Ureter (tissue), 1 donor: ENCODE data around the gene NEB. TPM values are rescaled to one million over a fixed set of nuclear protein-coding genes. Genes with fewer than 3 reads are reported as not detected.

ENCODE experiments used
- DNase-seq: peaks from one replicate; pipeline ENCODE4 v3.0.0-alpha.2; 2020; ENCODE audit warnings: low spot score
- total RNA-seq: library from RNA; stranded (reverse); gene quantifications from one replicate; pipeline ENCODE4 v1.2.4, GENCODE V29; 2023
- donor health status: DM: yes; HTN: yes; CAD: no.

The NEB gene
- total RNA-seq, 1 donor from 2014 or later = 2.5 TPM

DNA sequence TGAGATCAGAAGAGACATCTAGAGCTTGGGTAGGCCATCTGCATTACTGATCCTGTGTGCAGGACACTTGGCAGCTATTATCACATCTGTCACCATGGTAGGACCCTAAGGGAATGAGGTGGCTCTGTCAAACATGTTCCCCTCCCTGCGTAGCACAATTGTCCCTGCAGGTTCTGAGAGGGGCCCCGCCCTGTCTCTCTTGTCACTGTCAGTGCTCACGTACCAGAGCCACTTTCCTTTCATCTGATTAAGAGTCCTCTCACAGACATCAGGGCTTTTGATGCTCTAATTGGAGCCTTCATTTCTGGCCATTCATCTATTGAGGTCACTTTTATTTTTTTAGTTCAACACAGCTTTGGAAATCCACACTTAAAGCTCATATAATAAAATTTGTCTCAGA is 38.5 kb downstream of the NEB start:
- no peak for DNase-seq

DNA sequence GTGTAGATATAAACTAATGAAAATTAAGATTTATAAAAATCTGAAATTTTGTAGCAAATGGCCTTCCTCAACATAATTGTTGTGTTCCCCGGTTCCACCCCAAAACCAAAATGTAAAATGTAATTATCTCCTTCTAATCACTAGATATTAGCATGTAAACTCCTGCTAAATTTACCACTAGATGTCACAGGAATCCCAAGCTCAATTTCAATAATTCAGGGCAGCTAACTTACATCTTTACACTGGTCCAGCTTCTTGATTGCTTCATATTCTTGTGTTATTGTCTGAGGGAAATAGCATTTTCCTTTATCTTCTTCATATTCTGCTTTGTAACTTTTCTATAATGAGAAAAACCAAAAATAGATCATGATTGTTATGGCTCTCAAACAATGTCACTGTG is 42.6 kb downstream of the NEB start:
- no peak for DNase-seq

DNA sequence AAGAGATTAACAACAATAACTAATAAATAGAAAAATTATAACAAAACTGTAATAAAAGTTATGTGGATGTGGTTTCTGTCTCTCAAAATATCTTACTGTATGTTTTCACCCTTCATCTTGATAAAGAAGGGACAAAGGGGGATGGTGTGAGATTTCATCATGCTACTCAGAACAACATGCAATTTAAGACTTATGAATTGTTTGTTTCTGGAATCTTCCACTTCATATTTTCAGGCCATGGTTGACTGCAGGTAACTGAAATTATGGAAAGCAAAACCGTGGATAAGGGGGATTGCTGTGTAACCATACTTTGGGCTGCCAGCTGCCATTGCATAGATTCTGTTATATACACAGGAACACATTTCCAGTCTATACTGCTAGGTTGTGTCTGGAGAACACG is 45.6 kb downstream of the NEB start:
- no peak for DNase-seq

DNA sequence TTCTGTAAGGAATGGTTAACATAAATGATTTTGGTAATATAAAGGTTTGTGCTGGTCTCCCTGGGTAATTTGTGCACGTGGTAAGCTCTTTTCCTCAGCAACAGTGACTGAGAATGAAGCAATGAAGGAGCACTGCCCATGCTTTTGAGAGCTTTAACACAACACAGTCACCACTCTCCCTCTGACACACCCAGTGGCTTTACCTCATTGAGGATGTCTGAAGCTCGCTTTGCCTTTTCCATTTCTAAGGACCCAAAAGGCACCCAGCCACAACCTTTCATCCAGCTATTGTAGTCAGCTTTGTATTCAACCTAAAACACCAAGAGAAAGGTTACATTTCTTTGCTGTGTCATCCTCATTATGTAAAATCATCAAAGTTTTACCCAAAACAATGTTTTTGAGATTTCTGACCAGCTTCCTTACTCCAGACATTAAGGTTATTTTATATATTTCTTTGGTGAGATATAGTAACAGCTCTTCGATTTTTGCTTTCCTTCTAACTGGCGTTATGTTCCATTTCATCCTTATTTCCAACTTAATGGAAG is 51.7 kb downstream of the NEB start:
- DNase-seq = no peak

DNA sequence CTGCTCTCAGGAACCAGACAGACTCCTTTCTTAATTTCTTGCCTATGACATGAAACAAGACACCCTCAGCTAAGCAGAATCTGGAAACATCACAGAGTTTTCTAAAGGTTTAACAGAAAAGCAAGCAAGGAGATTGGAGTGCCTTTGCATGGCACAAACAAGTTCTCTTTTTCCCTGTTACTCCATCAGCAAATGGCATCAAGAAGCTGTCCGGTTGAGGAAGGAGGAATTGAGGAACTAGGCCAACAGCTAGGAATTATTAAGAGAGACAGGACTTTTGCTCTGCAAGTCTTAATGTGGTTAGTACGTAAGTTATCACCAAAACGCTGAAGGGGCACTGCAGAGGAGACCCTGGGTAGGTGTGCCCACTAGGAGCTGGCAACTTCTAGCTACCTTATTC is 53.2 kb downstream of the NEB start:
- no peak for DNase-seq

DNA sequence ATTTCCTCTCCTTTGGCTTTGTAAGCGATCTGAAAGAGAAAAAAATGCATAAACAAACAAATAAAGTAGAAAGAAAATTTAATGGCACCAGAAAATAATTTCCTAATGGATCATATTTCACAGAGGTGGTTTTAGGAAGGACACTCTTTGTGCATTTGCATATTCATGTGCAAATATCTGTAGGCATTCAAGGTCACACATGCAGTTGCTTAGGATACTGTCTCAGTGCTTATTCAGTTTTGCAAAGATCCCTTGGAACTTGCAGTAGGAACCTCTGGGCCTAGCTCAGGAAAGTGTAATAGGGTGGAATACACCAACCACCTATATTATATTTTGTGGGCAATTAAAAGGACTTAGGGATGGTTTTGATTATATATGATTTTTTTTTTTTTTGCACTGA is 54.3 kb downstream of the NEB start:
- DNase-seq = no peak

DNA sequence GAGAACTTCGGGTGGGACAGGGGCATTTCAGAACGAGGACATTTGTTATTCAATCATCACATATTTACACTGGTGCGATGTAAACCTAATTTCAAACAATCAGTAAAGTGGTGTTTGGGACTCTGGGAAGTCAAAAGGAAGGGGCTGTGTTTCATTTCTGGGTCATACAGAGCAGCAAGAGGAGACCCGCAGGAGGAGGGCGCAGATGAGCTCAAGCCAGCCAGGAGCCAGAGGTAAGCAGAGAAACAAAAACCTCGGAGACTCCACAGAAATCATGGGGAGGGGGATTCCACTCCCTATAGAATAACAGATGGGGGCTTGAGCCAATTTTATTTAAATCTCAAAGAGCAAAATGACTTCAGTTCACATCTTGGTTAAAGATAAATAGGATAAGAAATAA is 55.4 kb downstream of the NEB start:
- no peak for DNase-seq

DNA sequence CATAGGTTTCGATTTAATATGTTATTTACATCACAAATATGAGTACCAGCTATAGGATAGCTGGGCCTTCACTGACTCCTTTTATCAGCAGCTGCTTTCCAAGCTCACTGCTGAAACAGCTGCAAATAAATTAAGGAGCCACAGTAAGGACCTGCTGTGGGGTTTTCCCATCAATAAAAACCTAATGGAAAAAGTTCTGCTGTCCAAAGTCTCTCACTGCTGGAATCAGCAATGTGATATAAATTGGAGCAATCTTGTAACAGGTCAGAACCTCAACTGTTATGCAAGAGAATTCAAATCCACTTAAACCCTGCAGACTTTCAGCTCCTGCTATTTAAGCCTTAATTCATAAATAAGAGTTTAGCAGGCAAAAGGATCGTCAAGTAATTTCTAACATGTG is 61.3 kb downstream of the NEB start:
- no peak for DNase-seq

DNA sequence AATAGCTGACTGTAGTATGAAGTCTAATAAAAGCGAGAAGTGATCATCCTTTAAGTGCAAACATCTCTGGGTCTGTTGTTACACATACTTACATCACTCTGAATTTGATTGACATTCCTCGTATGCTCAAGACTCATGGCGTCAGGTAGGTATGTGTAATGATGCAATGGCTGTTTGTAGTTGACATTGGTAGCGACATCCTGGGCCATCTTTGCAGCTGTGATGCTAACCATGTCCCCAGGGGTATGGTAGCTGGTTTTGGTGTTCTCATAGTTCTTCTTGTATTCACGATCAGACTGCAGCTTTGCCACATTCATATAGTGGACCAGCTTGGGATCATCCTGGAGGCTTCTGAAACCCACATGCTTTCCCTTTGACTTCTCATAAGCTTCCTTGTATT is 62.0 kb downstream of the NEB start:
- no peak for DNase-seq

DNA sequence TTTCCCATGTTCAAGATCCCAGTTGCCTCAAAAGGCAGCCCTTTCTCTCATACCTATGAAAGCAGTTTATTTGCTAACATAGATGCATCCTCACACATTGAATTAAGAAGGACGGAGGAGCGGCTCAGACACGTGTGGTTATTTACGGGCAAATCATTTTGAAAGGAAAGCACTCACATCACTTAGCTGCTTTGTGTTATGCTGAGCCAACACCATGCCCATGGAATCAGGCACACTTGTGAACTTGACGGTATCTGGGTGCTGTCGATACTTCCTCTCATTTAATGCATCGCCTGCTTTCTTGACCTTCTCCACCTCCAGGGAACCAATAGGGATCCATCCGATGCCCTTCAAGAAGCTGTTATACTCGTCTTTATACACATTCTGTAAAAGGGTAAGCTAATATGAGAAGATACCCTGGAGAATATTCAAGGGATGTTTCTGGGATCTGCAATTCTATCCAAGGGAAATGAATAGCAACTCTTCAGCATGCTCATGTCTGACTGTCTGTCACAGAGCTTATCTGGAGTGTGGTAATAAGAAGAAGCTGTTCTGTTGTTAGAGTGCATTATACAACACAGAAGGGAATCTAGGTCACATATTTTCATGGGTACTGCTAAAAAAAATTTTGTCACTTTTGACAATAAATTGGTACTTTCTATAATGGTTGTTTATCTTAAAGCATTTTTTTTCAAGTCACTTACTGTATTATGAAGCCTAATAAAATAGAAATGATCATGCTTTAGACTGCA is 63.3 kb downstream of the NEB start:
- DNase-seq = no peak

DNA sequence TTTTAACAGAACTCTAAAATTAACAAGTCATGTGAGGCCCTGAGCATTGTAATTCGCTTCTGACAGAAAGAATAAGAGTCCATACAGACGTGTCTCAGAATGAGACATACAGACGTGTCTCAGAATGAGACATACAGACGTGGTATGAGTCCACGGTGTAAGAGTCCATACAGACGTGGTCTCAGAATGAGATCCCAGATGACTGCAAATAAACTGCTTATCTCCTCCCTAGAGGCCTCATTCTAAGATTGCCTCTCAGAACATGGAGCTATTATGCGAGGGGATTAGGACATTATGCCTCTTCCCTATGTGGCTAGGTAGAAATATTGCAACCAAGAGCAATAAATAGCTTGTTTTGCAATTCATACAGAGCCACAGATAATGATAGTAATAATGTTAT is 63.9 kb downstream of the NEB start:
- no peak for DNase-seq

DNA sequence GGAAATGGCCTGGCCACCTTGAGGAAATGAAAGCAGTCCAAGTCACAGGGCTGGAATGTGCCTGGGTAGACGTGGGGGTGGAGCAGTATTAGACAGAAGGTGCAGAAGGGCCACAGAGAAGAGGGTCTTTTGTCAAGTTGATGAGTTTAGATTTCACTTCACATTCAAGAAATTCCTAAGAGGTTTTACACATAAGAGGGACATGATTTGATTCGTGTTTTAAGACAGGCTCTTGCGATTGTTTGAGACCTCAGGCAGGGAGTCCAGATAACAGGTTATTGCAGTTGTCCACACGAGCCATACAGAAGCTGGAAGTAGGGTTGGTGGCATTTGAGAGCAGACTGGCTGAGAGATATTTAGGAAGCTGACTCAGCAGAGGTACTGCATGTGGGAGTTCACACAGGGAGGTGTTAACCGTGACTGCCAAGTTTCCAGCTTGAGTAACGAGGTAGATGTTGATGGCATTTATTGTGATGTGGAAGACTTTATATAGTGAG is 64.6 kb downstream of the NEB start:
- no peak for DNase-seq

DNA sequence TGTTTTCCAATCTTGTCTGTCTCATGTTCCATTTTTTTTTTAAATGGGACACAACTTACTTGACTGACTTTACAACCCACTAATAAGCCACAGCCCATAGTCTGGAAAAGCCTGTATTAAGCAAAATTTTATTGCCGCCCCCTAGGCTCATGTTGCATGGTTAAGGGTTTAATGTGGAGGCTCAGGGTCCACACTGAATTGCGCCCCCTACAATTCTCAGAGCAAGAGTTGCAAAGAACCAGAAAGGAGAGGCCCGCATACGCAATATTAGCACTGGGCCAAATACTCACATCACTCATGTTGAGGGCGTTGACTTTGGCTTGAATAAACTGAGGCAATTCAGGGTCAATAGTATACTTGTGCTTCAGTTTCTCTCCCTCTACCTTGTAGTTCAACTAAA is 65.5 kb downstream of the NEB start:
- DNase-seq = no peak

DNA sequence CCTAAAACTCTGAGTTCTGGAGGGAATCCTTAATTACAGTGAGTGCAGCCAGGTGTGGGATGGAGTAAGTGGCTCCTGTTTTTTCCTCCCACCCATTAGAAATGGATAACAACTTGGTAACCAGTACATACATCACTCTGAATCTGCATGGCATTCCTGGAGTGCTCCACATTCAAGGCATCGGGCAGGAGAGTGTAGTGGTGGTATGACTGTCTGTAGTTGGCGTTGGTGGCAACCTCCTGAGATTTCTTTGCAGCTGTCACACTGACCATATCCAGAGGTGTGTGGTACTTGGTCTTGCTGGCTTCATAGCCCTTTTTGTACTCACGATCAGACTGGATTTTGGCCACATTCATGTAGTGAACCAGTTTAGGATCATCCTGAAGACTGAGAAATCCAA is 68.3 kb downstream of the NEB start:
- DNase-seq = no peak

DNA sequence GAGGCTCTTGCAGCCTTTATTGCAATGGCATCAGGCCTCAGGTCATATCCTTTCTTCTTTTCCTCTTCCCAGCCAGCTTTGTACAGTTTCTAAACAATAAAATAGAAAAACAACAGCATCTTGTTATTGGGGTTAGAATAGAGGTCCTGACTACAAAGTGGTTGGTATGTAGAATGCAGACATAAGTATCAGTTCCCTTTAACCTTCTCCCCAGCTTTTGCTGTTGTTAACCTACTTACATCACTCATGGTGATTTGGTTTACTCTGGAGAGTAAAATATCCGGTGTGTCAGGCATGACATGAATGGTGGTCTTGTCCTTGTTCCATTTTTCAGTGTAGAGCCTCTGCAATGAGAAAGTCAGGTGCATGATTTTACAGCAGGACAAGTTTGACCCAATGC is 69.8 kb downstream of the NEB start:
- DNase-seq = no peak

DNA sequence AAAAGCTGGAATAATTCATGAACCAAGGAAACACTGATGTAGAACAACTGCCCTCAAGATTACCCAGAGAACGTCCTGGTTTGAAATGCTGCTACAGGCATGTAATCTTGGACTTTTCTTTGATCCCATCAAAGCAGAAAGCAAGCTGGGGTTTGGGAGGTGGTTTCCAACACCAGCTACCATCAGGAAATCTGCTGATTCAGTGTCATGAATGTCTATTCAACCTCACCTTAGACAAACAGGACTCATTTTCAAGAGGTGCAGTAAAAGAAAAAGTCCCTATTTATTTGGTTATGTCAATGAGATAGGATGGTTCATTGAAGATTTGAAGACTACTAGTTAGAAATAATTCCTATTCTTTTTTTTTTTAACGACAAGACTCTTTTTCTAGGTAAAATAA is 72.7 kb downstream of the NEB start:
- DNase-seq = no peak

DNA sequence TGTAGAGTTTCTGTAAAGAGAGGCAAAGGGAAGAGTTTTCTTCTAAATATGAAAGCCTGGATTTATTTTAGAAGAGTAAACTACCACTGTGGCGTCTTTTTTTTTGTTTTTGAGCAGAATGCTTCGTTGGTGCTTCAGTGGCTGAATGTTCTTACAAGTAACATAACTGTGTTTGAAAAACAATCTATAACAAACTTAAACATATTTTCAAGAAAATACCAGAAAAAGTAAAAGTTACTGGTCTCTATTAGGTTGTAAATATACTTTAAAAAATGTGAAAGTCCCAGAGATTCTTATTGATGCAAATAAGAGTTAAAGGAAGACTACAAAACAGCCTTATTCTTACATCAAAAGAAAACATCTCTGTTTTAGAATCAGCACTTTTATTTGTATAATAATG is 76.2 kb downstream of the NEB start:
- no peak for DNase-seq

DNA sequence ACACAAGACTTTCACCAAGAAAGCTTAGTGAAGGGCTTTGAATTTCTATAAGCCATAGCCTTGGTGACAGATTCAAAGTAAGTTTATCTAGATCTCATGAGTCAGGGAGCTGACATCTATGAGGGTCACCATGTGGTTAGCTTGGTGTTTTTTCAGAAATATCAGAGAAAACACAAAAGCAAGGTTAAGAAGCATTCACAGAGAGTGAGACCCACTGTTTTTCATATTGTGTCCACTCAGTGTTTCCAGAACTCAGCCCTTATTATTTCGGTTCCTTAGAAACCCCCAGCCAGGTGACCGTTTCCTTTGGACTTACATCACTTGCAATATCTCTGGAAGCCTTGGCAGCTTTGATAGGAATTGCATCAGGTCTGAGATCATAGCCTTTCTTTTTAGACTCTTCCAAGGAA is 76.6 kb downstream of the NEB start:
- no peak for DNase-seq

DNA sequence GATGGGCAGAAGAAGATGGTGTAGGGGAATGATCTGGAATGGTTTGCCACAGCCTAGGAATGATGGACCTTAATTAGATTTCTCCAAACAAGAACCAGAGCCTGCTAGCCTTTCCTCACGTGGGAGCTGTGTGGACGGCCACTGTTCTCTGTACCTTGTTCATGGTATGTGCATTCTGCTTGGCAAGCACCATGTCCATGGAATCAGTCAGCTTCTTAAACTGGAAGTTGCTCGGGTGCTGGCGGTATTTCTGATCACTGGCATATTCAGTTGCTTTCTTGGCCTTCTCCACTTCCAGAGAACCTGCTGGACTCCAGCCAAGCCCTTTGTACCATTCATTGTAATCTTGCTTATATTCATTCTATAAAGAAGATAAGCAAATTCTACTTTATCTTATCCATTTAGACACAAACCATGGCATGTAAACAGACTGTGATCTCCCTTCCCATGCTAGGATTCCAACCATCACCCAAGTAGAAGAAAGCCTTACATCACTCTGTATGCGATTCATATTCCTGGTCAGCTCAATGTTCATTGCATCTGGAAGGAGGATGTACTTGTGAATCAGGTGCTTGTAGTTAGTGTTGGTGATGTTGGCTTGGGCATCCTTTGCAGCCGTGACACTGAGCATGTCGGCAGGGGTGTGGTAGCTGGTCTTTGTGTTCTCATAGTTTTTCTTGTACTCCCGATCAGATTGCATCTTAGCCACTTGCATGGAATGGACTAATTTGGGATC is 78.4 kb downstream of the NEB start:
- no peak for DNase-seq

DNA sequence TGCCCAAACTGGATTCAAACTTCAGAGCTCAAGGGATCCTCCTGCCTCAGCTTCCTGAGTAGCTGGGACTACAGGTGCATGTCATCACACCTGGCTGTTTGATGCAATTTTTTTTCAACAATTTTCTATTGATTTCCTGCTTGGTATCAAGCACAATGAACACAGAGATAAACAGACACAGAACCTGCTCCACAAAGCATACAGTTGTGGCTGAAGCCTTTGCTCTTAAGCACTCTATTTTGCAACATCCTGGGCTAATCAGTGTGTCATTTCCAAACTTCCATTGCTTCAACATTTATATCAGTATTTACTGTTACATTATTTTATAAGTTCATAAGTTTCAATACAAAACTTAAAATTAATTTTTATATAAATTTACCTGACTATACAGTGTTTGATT is 79.4 kb downstream of the NEB start:
- no peak for DNase-seq

DNA sequence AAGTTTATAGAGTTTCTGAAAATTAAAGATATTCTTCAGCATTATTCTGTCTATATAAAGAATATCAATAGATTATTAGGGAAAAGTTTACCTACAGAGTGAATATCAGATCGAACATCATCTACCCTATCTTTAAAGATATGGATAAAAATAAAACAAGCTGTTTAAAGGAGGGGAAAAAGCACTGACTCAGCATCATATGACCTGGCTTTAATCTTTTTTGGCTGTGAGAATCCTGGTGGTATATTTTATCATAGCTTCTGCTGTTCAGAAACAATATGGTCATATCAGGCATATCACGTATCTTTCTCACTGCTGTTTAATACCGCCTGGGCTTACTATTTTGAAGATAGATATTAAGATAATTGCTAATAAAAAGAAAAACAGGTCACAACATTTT is 80.2 kb downstream of the NEB start:
- DNase-seq = no peak

DNA sequence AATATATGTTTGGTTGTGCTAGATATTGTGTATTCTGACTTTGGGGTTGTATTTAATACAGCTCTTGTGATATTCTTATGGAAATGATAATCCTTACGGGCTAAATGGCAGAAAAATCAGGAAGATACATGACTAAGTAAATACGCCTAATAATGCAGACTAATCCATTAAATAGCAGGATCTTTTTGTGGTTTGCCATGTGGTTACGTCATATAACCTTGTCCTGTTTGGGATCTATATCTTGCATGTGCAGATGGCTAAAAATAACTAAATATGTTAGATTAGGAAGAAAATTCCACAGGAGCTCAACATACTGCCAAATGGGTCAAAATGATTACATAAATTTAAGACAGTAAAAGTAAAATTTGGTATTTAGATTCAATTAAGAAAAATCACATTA is 83.0 kb downstream of the NEB start:
- no peak for DNase-seq

DNA sequence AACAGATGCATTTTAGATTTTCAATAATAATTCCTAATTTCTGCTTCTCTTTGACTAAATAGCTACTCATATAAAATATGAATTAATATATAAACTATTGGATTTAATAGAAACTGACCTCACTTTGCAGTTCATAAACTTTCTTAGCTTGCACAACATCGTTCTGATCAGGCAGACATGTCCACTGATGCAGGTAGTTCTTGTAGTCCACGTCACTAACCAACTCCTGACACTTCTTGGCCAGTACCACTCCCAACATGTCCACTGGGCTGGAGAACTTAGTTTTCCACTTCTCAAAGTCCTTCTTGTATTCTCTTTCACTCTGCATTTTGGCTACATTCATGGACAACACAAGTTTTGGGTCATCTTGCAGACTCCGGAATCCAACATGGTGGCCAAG is 83.8 kb downstream of the NEB start:
- DNase-seq = no peak
